NK-92 (cell line): Measurements from ENCODE around the gene CES5A.
"Not testable (repeated sequence)": the region's sequence is repeated elsewhere in the genome, so short reads cannot be mapped to it uniquely, and the experiment has no call there.

Source experiments
- DNase-seq: peaks from one replicate; lab custom pipeline; 2025; ENCODE audit not compliant: unreplicated experiment; lab: John Stamatoyannopoulos, UW

Gene CES5A

GRCh38 chr16:55876854-55877253 lies 1.7 kb upstream of the CES5A start:
- DNase-seq = no peak

- no peak for DNase-seq
Measured at GRCh38 chr16:55873122-55873521, 2.1 kb downstream of the CES5A start.

- DNase-seq = no peak
Measured at GRCh38 chr16:55872130-55872529, 3.0 kb downstream of the CES5A start.

- DNase-seq = no peak
Measured at GRCh38 chr16:55871411-55872038, 3.6 kb downstream of the CES5A start.

GRCh38 chr16:55868980-55869379 lies 6.2 kb downstream of the CES5A start:
- DNase-seq = no peak

GRCh38 chr16:55868137-55868536 lies 7.0 kb downstream of the CES5A start:
- DNase-seq = no peak

- DNase-seq = no peak
Measured at GRCh38 chr16:55861288-55861687, 13.9 kb downstream of the CES5A start.

GRCh38 chr16:55857650-55858049 lies 17.5 kb downstream of the CES5A start:
- not testable (repeated sequence) for DNase-seq

- DNase-seq = no peak
Measured at GRCh38 chr16:55856950-55857349, 18.2 kb downstream of the CES5A start.

- DNase-seq = no peak
Measured at GRCh38 chr16:55853114-55853513, 22.1 kb downstream of the CES5A start.

- DNase-seq = no peak
Measured at GRCh38 chr16:55849536-55849935, 25.6 kb downstream of the CES5A start.

GRCh38 chr16:55846598-55847346 lies 28.4 kb downstream of the CES5A start:
- no peak for DNase-seq

- no peak for DNase-seq
Measured at GRCh38 chr16:55843105-55843395, 32.1 kb downstream of the CES5A start.

GRCh38 chr16:55842369-55843104 lies 32.6 kb downstream of the CES5A start:
- DNase-seq = no peak

- no peak for DNase-seq
Measured at GRCh38 chr16:55839115-55839514, 36.1 kb downstream of the CES5A start.

GRCh38 chr16:55836158-55836611 lies 39.0 kb downstream of the CES5A start:
- DNase-seq = no peak

- DNase-seq = no peak
Measured at GRCh38 chr16:55835581-55835980, 39.6 kb downstream of the CES5A start.

GRCh38 chr16:55835173-55835572 lies 40.0 kb downstream of the CES5A start:
- not testable (repeated sequence) for DNase-seq

- no peak for DNase-seq
Measured at GRCh38 chr16:55834049-55834448, 41.1 kb downstream of the CES5A start.

- DNase-seq = no peak
Measured at GRCh38 chr16:55832773-55833691, 42.1 kb downstream of the CES5A start, which contains the start of gene CES1. Gene CES1 (minus strand): TSS chr16:55833096. CDS start chr16:55833055, 41 bp downstream.

GRCh38 chr16:55832425-55832772 lies 42.8 kb downstream of the CES5A start:
- no peak for DNase-seq
